Activated T-helper 1 cell treated with anti-CD3 and anti-CD28 coated beads, Interleukin-12 subunit alpha, Interleukin-12 subunit beta, Interleukin-2, Interleukin-4 antibody, amounts not matched to agents 30 ng/mL and 10 ng/mL and 1 ng/mL, durations not matched to agents 14 hours and 24 hours and 36 hours (primary cell): ENCODE data around the gene DCAF17. TPM values are rescaled to one million over a fixed set of nuclear protein-coding genes. Genes with fewer than 3 reads are reported as not detected.
A peak's percentile ranks its signal among the peaks of the same experiment; 100 is the strongest.
"Not testable (repeated sequence)": the region's sequence is repeated elsewhere in the genome, so short reads cannot be mapped to it uniquely, and the experiment has no call there.

Experiments used
- DNase-seq: peaks from one replicate; pipeline ENCODE4 v3.0.0; 2021; ENCODE audit warnings: low spot score
- H3K27ac Mint-ChIP-seq: one replicate; pipeline ENCODE4 v1.8.0; 2021; ENCODE audit warnings: mild to moderate bottlenecking, mixed read lengths
- H3K27me3 Mint-ChIP-seq: one replicate; pipeline ENCODE4 v1.8.0; 2022; ENCODE audit warnings: mild to moderate bottlenecking, moderate library complexity, mixed read lengths; ENCODE audit not compliant: insufficient read depth
- H3K36me3 Mint-ChIP-seq: one replicate; pipeline ENCODE4 v1.8.0; 2021; ENCODE audit warnings: low read depth, mixed read lengths
- H3K4me1 Mint-ChIP-seq: one replicate; pipeline ENCODE4 v1.8.0; 2021; ENCODE audit warnings: low read depth, mixed read lengths
- H3K4me3 Mint-ChIP-seq: one replicate; pipeline ENCODE4 v1.8.0; 2021; ENCODE audit warnings: mild to moderate bottlenecking, moderate library complexity, mixed read lengths
- H3K9me3 Mint-ChIP-seq: one replicate; pipeline ENCODE4 v1.8.0; 2021; ENCODE audit warnings: mixed read lengths
- intact Hi-C: fragments of 100-400 bp; cut with micrococcal nuclease; formaldehyde crosslinking; loops from one replicate; pipeline ENCODE4 v1.15.1; 2024
- total RNA-seq: library from RNA; stranded (reverse); gene quantifications from 2 replicates; pipeline ENCODE4 v1.2.3, GENCODE V29; 2022

The DCAF17 gene
- total RNA-seq, 1 donor from 2014 or later = 23.9 TPM

DNA sequence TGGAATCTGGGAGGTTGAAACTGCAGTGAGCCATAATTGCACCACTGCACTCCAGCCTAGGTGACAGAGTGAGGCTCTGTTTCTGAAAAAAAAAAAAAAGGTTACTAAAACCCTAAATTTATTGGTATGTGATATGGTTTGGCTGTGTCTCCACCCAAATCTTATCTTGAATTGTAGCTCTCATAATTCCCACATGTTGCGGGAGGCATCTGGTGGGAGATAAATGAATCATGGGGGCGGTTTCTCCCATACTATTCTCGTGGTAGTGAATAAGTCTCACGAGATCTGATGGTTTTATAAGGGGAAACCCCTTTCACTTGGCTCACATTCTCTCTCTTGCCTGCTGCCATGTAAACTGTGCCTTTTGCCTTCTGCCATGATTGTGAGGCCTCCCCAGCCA, 19.4 kb upstream of the DCAF17 start:
- peak overlapping the region; percentile 19 for H3K27ac Mint-ChIP-seq
- H3K27me3 Mint-ChIP-seq, H3K36me3 Mint-ChIP-seq, DNase-seq, H3K9me3 Mint-ChIP-seq, H3K4me3 Mint-ChIP-seq: not testable (repeated sequence)
- intact Hi-C loops = loop anchor here (5.0 kb wide), 1 partner anchor 167 kb away; no protein-coding TSS in a partner anchor
- H3K4me1 Mint-ChIP-seq = peaks cover 23% of the 10 kb centered on the region

DNA sequence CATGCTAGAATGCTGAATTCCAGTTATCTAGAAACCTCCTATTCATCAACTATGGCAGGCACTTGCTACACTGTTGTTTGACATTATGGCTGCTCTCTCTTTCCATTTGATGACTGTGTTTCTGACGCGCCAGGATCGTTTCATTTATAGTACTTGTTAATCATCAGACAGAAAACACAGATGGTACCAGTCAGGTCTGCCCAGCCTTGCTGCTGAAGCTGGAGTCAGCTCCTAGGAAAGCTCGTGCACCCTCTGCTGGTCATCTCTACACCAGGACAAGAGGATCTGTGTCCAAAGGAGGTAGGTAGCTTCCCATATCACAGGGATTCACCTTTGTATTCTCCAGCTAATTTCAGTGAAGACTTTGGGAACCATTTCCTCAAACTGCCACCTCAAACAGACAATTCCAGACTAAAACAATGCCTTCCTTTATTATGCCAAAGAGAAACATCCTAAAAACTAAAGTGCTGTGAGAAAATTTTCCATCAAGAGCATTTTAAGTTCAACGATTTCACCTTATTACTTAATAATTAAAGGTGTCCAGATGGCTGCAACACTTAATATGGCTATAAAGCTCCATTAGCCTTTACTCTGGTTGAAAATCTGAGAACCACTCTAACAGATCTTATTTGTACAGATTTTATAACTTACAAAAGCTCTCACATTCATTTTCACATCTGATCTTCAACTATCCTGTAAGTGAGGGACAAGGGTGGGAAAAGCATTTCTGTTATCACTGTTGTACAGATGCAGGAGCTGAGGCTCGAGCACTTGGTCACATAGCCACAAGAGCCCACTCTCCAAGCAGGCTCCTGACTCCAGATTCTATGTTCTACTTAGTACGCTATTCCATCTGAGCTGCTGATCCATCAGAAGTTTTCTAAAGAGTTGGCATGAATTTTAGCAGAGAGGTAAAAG, 17.8 kb upstream of the DCAF17 start:
- Mint-ChIP-seq H3K4me3 (no peak overlapping the region), H3K36me3 (peaks cover 6% of the 10 kb centered on the region), H3K9me3 (peaks cover 6% of the 10 kb centered on the region), H3K27ac (peak overlapping the region; percentile 78), H3K4me1 (peaks cover 33% of the 10 kb centered on the region), H3K27me3 (no peaks in the 10 kb centered on the region)
- peak; percentile 65 for DNase-seq
- intact Hi-C loops = loop anchor here (1.0 to 5.0 kb wide), 9 partner anchors 18 to 488 kb away; partner anchors contain the start of gene DCAF17

GRCh38 chr2:171419333-171419732, 14.7 kb upstream of the DCAF17 start:
- Mint-ChIP-seq H3K36me3 (peaks cover 19% of the 10 kb centered on the region), H3K27me3 (no peaks in the 10 kb centered on the region), H3K4me3 (no peak overlapping the region), H3K9me3 (peaks cover 23% of the 10 kb centered on the region), H3K4me1 (peaks cover 41% of the 10 kb centered on the region), H3K27ac (no peak overlapping the region)
- no peak for DNase-seq
- intact Hi-C loops = loop anchor here (5.0 kb wide), 1 partner anchor 172 kb away; no protein-coding TSS in a partner anchor

DNA sequence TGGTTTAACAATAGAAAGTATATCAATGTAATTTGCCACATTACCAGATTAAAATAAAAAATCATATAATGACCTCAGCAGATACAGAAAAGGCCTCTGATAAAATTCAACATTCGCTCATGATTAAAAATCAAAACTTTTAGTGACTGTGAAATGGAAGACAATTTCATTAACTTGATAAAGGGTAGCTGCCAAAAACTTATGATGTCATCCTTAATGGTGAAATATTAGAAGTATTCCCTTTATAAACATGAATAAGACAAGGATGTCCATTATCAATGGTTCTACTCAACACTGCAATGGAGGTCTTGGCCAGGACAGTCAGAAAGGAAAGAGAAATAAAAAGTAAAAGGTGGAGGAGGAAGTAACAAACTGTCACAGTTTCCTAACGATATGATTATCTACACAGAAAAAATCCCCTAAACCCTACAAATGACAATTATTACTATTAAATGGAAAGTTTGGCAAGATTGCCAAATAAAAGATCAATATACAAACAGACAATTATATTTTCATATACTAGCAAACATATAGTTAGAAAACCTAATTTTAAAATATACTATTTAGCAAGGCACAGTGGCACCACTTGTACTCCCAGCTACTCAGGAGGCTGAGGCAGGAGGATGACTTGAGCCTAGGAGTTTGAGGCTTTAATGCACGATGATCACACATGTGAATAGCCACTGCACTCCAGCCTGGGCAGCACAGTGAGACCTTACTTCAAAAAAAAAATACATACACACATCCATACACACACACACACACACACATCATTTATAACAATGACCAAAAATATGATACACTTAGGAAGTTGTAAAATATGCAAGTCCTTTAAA, 13.1 kb upstream of the DCAF17 start:
- Mint-ChIP-seq H3K27ac (peak overlapping the region; percentile 67), H3K36me3 (peaks cover 28% of the 10 kb centered on the region), H3K9me3 (peaks cover 36% of the 10 kb centered on the region), H3K4me3 (no peak overlapping the region), H3K27me3 (no peaks in the 10 kb centered on the region), H3K4me1 (peaks cover 32% of the 10 kb centered on the region)
- no peak for DNase-seq
- intact Hi-C loops = loop anchor here (1.0 kb wide), 2 partner anchors 13 to 102 kb away; partner anchors contain the start of gene DCAF17

DNA sequence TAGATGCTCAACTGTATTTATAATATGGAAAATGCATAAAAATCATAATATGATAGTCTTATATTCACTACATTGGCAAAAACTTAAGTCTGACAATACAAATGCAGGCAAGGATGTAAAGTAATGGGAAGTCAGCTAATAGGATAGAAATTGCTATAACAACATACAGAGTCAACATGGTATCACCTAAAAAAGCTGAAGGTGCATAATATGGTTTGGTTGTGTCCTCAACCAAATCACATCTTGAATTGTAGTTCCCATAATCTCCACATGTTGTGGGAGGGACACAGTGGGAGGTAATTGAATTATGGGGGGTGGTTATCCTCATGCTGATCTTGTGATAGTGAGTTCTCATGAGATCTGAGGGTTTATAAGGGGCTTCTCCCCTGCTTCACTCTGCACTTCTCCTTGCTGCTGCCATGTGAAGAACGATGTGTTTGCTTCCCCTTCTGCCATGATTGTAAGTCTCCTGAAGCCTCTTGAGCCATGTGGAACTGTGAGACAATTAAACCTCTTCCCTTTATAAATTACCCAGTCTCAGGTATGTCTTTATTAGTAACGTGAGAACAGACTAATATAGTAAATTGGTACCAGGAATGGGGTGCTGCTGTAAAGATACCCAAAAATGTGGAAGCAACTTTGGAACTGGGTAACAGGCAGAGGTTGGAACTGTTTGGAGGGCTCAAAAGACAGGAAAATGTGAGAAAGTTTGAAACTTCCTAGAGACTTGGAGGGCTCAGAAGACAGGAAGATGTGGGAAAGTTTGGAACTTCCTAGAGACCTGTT, 11.1 kb upstream of the DCAF17 start:
- H3K4me3 Mint-ChIP-seq, DNase-seq, H3K27me3 Mint-ChIP-seq, H3K27ac Mint-ChIP-seq, intact Hi-C loops: not testable (repeated sequence)
- Mint-ChIP-seq H3K9me3 (peaks cover 44% of the 10 kb centered on the region), H3K4me1 (peaks cover 23% of the 10 kb centered on the region), H3K36me3 (peaks cover 33% of the 10 kb centered on the region)

- DNase-seq = no peak
- intact Hi-C loops = loop anchor here (5.0 kb wide), 2 partner anchors 257 to 343 kb away; partner anchors contain the start of gene DYNC1I2
- Mint-ChIP-seq H3K9me3 (peaks cover 26% of the 10 kb centered on the region), H3K27me3 (no peaks in the 10 kb centered on the region), H3K4me1 (peaks cover 28% of the 10 kb centered on the region), H3K36me3 (peaks cover 25% of the 10 kb centered on the region), H3K4me3 (no peak overlapping the region), H3K27ac (no peak overlapping the region)
Measured at GRCh38 chr2:171430516-171431410, 3.3 kb upstream of the DCAF17 start.

GRCh38 chr2:171431677-171432167, 2.3 kb upstream of the DCAF17 start:
- Mint-ChIP-seq H3K36me3 (peaks cover 28% of the 10 kb centered on the region), H3K4me3 (peak overlapping the region; percentile 95), H3K4me1 (peaks cover 28% of the 10 kb centered on the region), H3K27me3 (no peaks in the 10 kb centered on the region), H3K27ac (no peak overlapping the region), H3K9me3 (peaks cover 26% of the 10 kb centered on the region)
- intact Hi-C loops = loop anchor here (5.0 kb wide), 2 partner anchors 256 to 344 kb away; partner anchors contain the start of gene DYNC1I2
- no peak for DNase-seq

DNA sequence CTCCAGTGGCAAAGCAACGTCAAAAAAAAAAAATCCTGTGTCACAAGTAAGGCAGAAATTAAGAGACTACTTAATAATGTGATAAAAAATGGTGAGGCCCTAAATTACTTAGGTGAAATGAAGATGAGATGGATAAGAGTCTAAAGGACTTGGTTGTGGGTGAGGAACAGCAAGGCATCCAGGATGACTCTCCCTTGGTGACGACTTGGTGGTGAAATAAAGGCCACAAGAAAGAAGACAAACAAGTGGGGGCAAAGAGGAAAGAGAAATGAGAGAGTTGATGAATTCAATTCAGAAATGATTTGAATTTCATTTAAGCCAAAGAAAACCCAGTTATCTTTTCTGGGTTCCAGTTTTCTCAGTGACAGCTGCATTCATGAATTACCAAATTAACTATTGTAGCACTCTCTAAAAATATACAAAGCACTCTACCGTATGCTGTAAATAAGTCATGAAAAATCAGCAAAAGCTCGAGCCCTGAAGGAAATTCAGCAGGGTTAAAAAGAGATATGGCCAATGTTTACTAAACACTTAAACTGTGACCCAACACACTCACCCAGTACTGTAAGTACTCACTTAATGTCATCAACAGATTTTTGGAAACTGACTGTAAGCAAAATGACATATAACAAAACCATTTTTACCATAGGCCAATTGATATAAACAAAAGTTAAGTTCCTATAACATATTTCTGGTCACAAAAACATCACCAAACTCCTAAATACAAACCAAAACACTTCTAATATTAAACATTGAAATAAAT, 1.6 kb upstream of the DCAF17 start:
- H3K4me3 Mint-ChIP-seq = peak overlapping the region; percentile 95
- H3K9me3 Mint-ChIP-seq = peaks cover 21% of the 10 kb centered on the region
- intact Hi-C loops = loop anchor here (5.0 kb wide), 2 partner anchors 255 to 345 kb away; partner anchors contain the start of gene DYNC1I2
- no peak for DNase-seq
- peak overlapping the region; percentile 95 for H3K27ac Mint-ChIP-seq
- peaks cover 28% of the 10 kb centered on the region for H3K36me3 Mint-ChIP-seq
- H3K27me3 Mint-ChIP-seq = no peaks in the 10 kb centered on the region
- H3K4me1 Mint-ChIP-seq = peaks cover 28% of the 10 kb centered on the region

- H3K4me1 Mint-ChIP-seq = peaks cover 28% of the 10 kb centered on the region
- H3K4me3 Mint-ChIP-seq = peak overlapping the region; percentile 95
- intact Hi-C loops = loop anchor here (5.0 kb wide), 2 partner anchors 254 to 346 kb away; partner anchors contain the start of gene DYNC1I2
- peak; percentile 6 for DNase-seq
- peak overlapping the region; percentile 95 for H3K27ac Mint-ChIP-seq
- H3K36me3 Mint-ChIP-seq = peaks cover 34% of the 10 kb centered on the region
- H3K27me3 Mint-ChIP-seq = no peaks in the 10 kb centered on the region
- H3K9me3 Mint-ChIP-seq = peaks cover 18% of the 10 kb centered on the region
Measured at GRCh38 chr2:171432969-171433762, 860 bp upstream of the DCAF17 start.

DNA sequence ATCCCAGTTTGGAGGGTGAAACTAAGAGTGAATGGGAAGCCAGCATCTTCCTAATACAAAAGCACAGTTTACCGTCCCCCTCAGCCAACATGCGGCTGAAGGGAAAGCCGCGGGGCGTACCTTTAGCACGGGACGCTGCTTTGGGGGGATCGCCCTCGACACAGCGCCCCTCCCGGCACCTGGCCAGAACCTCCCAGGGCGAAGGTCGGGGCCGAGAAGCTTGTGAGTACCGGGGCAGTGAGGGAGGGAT, 338 bp upstream of the DCAF17 start, which contains the start of gene METTL8:
TSS of gene METTL8 (minus strand) at position 228 of the 250 bp plus-strand sequence. CDS start 41,805 bp downstream, outside the sequence.
- Mint-ChIP-seq H3K9me3 (peaks cover 15% of the 10 kb centered on the region), H3K36me3 (peaks cover 33% of the 10 kb centered on the region), H3K4me3 (peak within 1 kb of the TSS; percentile 95), H3K27me3 (no peaks in the 10 kb centered on the region), H3K4me1 (peaks cover 28% of the 10 kb centered on the region), H3K27ac (peak within 1 kb of the TSS; percentile 98)
- intact Hi-C loops = loop anchor here (1.0 to 5.0 kb wide), 12 partner anchors 12 to 1122 kb away; partner anchors contain the start of genes DYNC1I2, GORASP2 and HAT1
- DNase-seq = no peak
